ENCODE measurements around the gene DST.

GRCh38 chr6:56489559-56489958, 153.1 kb downstream of the DST start:
- no peak for TF ChIP-seq CTCF (IDR thresholded peaks at IDR 0.05)
- no peak for TF ChIP-seq EP300 (IDR thresholded peaks at IDR 0.05)
- no peak for TF ChIP-seq POLR2A (IDR thresholded peaks at IDR 0.05)
